Activated naive CD8-positive, alpha-beta T cell treated with anti-CD3 and anti-CD28 coated beads for 36 hours (primary cell): ENCODE data around the gene CABLES1. TPM values are rescaled to one million over a fixed set of nuclear protein-coding genes. Genes with fewer than 3 reads are reported as not detected.
"Not testable (repeated sequence)": the region's sequence is repeated elsewhere in the genome, so short reads cannot be mapped to it uniquely, and the experiment has no call there.

ENCODE experiments used
- DNase-seq: peaks from one replicate; pipeline ENCODE4 v3.0.0; 2021
- H3K27ac Mint-ChIP-seq: one replicate; pipeline ENCODE4 v1.8.0; 2022; ENCODE audit warnings: mild to moderate bottlenecking, moderate library complexity, mixed read lengths
- H3K27me3 Mint-ChIP-seq: one replicate; pipeline ENCODE4 v1.8.0; 2022; ENCODE audit warnings: mild to moderate bottlenecking, mixed read lengths
- H3K36me3 Mint-ChIP-seq: one replicate; pipeline ENCODE4 v1.8.0; 2021; ENCODE audit warnings: mild to moderate bottlenecking, mixed read lengths
- H3K4me1 Mint-ChIP-seq: one replicate; pipeline ENCODE4 v1.8.0; 2021; ENCODE audit warnings: mixed read lengths
- H3K4me3 Mint-ChIP-seq: one replicate; pipeline ENCODE4 v1.8.0; 2022; ENCODE audit warnings: mild to moderate bottlenecking, moderate library complexity, mixed read lengths
- H3K9me3 Mint-ChIP-seq: one replicate; pipeline ENCODE4 v1.8.0; 2022; ENCODE audit warnings: mixed read lengths
- total RNA-seq, 2 experiments: library from RNA; stranded (reverse); gene quantifications; one replicate each; pipeline ENCODE4 v1.2.3, GENCODE V29; 2021

CABLES1 gene
- total RNA-seq, 2 experiments from 2014 or later = 10.0 to 11.8 TPM

DNA sequence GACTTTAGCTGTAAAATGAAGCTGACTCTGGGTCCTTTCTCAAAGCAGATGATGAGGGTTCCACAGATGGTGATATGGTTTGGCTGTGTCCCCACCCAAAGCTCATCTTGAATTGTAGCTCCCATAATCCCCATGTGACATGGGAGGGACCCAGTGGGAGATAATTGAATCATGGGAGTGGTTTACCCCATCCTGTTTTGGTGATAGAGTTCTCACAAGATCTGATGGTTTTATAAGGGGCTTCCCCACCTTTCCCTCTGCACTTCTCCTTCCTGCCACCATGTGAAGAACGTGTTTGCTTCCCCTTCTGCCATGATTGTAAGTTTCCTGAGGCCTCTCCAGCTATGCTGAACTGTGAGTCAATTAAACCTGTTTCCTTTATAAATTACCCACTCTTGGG, 133.8 kb downstream of the CABLES1 start:
- DNase-seq, H3K4me3 Mint-ChIP-seq, H3K27me3 Mint-ChIP-seq: not testable (repeated sequence)
- H3K4me1 Mint-ChIP-seq = peaks cover 17% of the 10 kb centered on the region
- peaks cover 32% of the 10 kb centered on the region for H3K36me3 Mint-ChIP-seq
- peaks cover 25% of the 10 kb centered on the region for H3K9me3 Mint-ChIP-seq
- peak overlapping the region; percentile 67 for H3K27ac Mint-ChIP-seq

DNA sequence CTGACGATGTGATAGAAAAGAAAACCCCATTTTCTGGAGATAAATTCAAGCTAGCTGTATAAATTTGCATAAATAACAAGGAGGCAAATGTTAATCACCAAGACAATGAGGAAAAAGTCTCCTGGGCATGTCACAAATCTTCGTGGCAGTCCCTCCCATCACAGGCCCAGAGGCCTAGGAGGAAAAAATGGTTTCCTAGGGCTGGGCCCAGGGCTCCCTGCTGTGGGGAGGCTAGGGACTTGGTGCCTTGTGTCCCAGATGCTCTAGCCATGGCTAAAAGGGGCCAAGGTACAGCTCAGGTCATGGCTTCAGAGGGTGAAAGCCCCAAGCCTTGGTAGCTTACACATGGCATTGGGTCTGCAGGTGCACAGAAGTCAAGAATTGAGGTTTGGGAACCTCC, 134.6 kb downstream of the CABLES1 start:
- Mint-ChIP-seq H3K4me1 (peaks cover 17% of the 10 kb centered on the region), H3K4me3 (no peak overlapping the region), H3K27ac (no peak overlapping the region), H3K36me3 (peaks cover 32% of the 10 kb centered on the region), H3K27me3 (no peaks in the 10 kb centered on the region), H3K9me3 (peaks cover 25% of the 10 kb centered on the region)
- DNase-seq = no peak

DNA sequence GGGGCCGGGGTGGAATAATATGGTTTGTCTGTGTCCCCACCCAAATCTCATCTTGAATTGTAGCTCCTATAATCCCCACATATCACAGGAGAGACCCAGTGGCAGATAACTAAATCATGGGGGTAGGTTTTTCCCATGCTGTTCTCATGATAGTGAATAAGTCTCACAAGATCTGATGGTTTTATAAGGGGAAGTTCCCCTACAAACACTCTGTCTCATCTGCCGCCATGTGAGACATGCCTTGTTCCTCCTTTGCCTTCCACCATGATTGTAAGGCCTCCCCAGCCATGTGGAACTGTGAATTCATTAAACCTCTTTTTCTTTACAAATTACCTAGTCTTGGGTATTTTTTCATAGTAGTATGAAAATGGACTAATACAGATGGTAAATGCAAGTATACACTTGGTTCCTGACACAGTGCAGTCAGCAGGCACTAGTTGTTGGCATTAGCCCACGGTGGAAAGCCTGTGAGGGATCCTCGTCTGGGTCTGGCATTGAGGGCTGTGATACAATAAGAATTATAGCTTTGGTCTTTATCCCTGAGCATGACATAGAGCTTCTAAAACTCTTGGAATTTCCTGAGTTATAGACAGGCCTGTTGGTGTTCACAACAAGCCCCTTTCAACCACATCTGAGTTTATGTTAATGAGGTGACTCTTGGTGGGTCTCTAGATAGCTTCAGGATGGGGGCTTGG, 135.8 kb downstream of the CABLES1 start:
- H3K4me1 Mint-ChIP-seq = peaks cover 17% of the 10 kb centered on the region
- no peak overlapping the region for H3K4me3 Mint-ChIP-seq
- peaks cover 25% of the 10 kb centered on the region for H3K9me3 Mint-ChIP-seq
- H3K27ac Mint-ChIP-seq = no peak overlapping the region
- peaks cover 32% of the 10 kb centered on the region for H3K36me3 Mint-ChIP-seq
- H3K27me3 Mint-ChIP-seq = no peaks in the 10 kb centered on the region
- no peak for DNase-seq

DNA sequence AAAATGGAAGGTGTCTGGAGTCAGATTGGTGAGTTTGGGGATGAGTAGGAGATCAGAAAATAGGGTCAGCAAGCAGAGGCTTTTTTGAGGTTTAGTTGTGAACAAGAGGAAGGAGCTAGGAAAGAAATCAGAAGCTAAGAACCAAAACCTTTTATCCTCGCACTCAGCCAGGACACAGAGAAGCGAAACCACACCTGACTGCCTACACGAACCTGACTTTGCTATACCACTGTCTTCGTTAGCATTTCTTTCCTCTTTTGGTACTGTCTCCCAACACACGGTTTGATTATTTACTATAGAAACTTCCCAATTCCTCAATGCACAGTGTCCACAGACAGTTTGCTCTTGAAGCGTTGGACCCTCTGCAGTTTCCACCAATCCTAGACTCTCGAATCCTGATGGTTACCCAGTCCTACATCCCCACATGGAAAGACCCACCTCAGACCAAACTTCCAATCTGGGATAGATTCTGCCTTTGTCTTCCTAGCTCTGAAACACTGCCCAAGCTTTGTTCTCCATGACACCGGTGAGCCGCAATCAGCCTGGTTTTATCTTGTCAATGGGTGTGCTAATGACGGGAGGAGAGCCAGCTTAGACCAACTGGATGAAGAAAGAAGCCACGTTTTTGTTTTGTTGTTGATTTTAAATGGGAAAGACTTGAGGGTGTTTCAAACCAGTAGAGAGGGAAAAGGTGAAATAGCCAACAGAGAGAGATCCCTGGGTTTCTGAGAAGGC, 137.4 kb downstream of the CABLES1 start:
- no peak for DNase-seq
- Mint-ChIP-seq H3K27ac (no peak overlapping the region), H3K4me1 (peaks cover 10% of the 10 kb centered on the region), H3K36me3 (peaks cover 39% of the 10 kb centered on the region), H3K27me3 (no peaks in the 10 kb centered on the region), H3K4me3 (no peak overlapping the region), H3K9me3 (peaks cover 29% of the 10 kb centered on the region)

DNA sequence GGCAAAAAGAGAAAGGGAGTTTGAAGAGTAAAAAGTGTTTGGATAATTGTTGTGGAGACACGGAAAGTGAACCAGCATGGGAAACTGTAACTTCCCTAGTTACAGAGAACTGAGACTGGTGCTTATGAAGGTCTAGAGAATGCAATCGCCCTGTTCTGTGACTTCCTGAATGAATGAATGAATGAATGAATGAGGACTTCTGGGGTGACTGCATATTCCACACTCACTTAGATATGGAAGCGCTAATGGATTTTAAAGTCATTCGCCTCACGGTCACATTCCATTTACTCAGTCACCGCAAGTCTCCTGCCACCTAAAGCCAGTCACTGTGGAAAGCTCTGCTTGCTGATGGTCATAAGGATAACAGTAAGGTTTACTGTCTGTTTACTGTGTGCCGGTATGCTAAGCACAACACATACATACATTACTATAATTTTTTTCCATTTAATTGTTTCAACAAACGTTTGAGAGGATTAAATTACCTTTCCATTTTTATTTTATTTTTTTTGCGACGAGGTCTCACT, 138.2 kb downstream of the CABLES1 start:
- Mint-ChIP-seq H3K4me1 (peaks cover 8% of the 10 kb centered on the region), H3K27ac (no peak overlapping the region), H3K27me3 (no peaks in the 10 kb centered on the region), H3K4me3 (no peak overlapping the region), H3K36me3 (peaks cover 38% of the 10 kb centered on the region), H3K9me3 (peaks cover 27% of the 10 kb centered on the region)
- DNase-seq = no peak

DNA sequence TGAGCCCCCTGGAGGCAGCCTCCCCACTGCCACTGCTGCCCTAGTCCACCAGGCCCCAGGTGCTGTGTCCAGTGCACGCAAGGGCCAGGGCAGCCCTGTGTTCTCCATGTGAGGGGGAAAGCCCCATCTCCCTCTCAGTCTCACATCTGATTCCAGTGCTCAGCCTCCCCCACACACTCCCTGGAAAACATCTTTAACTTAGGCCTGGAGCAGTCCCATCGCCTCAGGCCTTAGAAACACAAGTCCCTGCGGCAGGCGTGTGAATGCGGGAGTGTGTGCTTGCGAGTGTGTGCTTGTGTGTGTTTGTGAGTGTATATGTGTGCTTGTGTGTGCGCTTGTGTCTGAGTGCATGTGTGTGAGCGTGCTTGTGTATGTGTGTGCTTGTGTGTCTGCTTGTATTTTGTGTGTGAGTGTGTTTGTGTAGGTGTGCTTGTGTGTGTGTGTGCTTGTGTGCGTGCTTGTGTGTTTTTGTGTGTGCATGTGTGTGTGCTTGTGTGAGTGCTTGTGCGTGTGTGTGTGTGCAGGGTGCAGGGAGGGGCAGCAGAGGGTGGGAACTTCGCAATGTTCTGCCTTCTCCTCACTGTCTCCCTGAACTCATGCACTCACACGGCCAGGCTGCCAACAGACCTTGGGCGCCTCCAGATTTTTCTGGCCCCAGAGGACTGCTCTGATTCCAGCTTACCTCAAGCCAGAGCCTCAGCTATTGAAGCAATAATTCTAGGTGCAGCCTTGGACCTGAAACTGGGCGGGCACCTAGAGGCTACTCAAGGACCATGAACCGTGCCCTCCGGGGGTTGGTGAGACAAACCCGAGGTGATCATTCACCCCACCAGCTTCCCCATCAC, 139.6 kb downstream of the CABLES1 start:
- DNase-seq = no peak
- Mint-ChIP-seq H3K9me3 (peaks cover 20% of the 10 kb centered on the region), H3K27ac (no peak overlapping the region), H3K27me3 (no peaks in the 10 kb centered on the region), H3K4me3 (no peak overlapping the region), H3K36me3 (peaks cover 30% of the 10 kb centered on the region), H3K4me1 (no peaks in the 10 kb centered on the region)

DNA sequence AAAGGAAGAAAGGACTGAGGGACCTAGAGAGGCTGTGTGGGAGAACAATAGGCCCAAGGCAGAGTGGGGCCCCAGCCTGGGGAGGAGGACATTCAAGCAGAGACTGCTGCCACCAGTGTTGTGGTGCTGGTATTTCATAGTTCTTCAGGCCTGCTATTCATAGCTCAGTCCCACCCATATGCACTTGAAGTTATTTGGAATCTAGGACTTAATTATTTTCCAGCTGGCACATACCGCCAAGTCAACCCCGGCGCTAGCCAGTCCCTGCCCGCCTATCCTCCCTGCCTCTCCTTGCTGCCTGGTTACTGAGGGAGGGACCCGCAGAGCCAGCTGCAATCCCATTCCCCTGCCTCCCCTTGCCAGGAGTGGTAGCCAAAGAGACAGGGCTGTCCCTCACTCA, 141.2 kb downstream of the CABLES1 start:
- no peak overlapping the region for H3K27ac Mint-ChIP-seq

DNA sequence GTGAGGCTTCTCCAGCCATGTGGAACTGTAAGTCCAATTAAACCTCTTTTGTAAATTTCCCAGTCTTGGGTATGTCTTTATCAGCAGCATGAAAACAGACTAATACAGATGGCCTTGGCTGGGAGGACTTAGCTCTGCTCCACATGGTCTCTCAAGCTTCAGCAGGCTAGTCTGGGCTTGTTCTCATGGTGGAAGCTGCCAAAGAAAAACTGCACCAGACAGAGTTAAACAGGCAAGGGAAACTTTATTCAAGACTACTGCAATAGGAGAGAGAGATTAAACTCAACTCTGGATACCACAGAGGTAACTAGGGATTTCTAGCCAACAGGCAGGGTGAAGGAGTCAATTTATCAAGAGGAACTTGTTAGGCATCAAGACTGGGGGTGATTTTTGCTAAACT, 142.1 kb downstream of the CABLES1 start:
- Mint-ChIP-seq H3K27me3 (no peaks in the 10 kb centered on the region), H3K4me1 (peaks cover 2% of the 10 kb centered on the region), H3K27ac (no peak overlapping the region), H3K4me3 (no peak overlapping the region), H3K9me3 (peaks cover 9% of the 10 kb centered on the region), H3K36me3 (peaks cover 15% of the 10 kb centered on the region)
- no peak for DNase-seq

More for the DNA sequence above, 141.2 kb downstream of the CABLES1 start:
- Mint-ChIP-seq H3K36me3 (peaks cover 20% of the 10 kb centered on the region), H3K27me3 (no peaks in the 10 kb centered on the region), H3K4me3 (no peak overlapping the region), H3K4me1 (no peaks in the 10 kb centered on the region), H3K9me3 (peaks cover 13% of the 10 kb centered on the region)
- DNase-seq = no peak

DNA sequence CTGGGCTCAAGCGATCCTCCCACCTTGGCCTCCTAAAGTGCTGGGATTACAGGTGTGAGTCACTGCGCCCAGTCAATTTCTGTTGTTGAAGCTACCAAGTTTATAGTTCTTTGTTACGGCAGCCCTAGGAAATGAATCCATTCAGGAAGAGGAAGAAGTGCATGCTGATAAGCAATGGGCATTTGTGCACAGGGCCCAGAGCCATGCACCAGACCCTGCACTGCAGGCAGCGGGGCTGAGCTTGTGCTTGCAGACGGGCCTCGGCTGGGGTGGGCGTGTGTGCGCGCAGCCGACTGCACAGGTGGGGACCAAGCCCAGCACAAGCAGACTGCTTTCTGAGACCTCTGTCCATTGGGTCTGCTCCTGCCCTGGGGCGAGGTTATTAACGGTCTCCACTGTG, 144.6 kb downstream of the CABLES1 start:
- no peaks in the 10 kb centered on the region for H3K27me3 Mint-ChIP-seq
- H3K9me3 Mint-ChIP-seq = peaks cover 7% of the 10 kb centered on the region
- H3K4me1 Mint-ChIP-seq = peaks cover 12% of the 10 kb centered on the region

DNA sequence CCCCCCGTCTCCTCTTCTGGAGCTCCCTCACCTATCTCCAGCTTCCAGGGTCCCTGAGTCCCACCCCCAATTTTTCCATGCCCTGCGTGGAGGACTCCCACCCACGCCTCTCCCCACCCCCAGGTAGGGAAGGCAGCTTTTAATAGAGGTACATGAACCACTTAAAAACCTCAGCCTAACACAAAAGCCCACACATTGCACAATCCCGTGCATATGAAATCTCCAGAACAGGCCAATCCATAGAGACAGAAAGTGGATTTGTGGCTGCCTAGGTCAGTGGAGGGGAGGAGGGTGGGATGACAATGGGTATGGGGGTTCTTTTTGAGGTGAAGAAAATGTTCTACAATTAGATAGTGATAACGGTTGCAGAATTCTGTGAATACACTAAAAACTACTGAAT, 145.6 kb downstream of the CABLES1 start:
- H3K27me3 Mint-ChIP-seq = no peaks in the 10 kb centered on the region
- H3K27ac Mint-ChIP-seq = no peak overlapping the region
- peaks cover 15% of the 10 kb centered on the region for H3K36me3 Mint-ChIP-seq
- no peak overlapping the region for H3K4me3 Mint-ChIP-seq
- DNase-seq = no peak
- peaks cover 7% of the 10 kb centered on the region for H3K9me3 Mint-ChIP-seq
- H3K4me1 Mint-ChIP-seq = peaks cover 13% of the 10 kb centered on the region

More for the DNA sequence above, 144.6 kb downstream of the CABLES1 start:
- H3K36me3 Mint-ChIP-seq = peaks cover 15% of the 10 kb centered on the region
- DNase-seq = no peak
- no peak overlapping the region for H3K4me3 Mint-ChIP-seq
- no peak overlapping the region for H3K27ac Mint-ChIP-seq

DNA sequence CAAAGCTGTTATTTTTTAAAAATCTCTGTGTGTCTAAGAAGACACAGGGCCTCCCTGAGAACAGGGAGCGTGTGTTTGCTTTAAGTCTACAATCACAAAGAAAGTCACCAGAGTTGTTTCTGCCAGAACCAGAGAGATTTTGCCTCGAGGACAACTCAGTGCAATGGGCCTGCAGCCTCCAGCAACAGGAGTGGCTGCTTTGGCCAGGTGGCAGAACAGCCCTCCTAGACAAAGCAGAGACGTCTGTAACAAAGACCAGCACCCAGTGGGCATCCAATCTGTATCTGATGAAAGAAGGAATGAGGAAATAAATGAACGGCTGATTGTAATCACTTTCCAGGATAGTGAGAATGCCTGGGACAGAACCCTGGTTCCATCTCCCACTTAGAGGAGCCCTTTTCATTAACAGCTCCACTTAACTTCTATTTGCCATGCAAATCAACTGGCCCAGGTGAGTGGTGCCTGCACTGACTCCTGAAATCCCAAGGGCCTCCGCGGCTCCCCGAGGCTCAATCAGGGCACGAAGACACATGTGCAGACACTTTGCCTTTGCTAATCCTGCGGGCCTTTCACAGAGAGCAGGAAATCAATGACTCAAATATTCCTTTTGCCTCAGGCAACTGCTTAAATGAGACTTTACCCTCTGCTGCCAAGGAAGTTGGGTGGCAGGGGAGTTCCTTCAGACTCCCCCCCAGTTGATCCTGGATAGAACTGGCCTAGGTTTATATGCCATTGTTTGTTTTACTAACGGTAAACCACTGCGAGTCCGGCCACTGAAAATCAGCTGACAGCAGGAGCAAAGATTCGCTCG, 146.5 kb downstream of the CABLES1 start:
- H3K27me3 Mint-ChIP-seq = no peaks in the 10 kb centered on the region
- no peak for DNase-seq
- H3K9me3 Mint-ChIP-seq = peaks cover 7% of the 10 kb centered on the region
- no peak overlapping the region for H3K4me3 Mint-ChIP-seq
- peaks cover 13% of the 10 kb centered on the region for H3K4me1 Mint-ChIP-seq
- no peak overlapping the region for H3K27ac Mint-ChIP-seq
- peaks cover 14% of the 10 kb centered on the region for H3K36me3 Mint-ChIP-seq

DNA sequence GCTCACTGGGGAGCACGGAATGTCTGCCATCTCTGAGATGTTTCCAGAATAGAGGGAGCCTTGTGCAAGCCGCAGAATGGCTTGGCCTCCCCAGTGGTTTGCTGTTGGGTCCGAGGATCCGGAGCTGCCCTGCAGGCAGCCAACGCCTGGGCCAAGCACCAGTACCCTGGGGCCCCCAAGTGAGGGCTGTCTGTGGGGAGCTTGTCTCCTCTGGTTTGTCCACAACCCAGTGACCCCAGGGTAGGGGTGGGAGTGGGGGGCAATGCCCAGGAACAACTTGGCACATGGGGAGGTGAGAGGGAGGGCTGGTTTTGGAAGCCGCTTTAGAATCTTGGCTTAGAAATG, 147.1 kb downstream of the CABLES1 start:
- H3K27ac Mint-ChIP-seq = no peak overlapping the region

DNA sequence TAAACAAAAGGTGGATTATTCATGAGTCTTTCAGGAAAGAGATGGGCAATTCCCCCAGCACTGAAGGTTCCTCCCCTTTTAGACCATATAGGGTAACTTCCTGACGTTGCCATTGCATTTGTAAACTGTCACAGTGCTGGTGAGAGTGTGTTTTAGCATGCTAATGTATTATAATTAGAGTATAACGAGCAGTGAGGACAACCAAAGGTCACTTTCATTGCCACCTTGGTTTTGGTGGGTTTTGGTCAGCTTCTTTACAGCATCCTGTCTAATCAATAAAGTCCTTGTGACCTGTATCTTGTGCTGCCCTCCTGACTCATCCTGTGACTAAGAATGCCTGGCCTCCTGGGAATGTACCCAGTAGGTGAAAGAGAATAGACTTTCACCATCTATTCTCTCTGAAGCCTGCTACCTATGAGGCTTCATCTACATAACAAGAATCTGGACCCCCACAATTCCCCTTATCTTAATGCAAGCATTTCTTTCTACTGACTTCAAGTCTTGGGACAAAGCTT, 148.7 kb downstream of the CABLES1 start:
- peak; percentile 37 for DNase-seq
- Mint-ChIP-seq H3K36me3 (no peaks in the 10 kb centered on the region), H3K27me3 (no peaks in the 10 kb centered on the region), H3K9me3 (no peaks in the 10 kb centered on the region), H3K27ac (peak overlapping the region; percentile 66), H3K4me1 (peaks cover 13% of the 10 kb centered on the region), H3K4me3 (no peak overlapping the region)

More for the DNA sequence above, 147.1 kb downstream of the CABLES1 start:
- peaks cover 8% of the 10 kb centered on the region for H3K36me3 Mint-ChIP-seq
- H3K4me1 Mint-ChIP-seq = peaks cover 13% of the 10 kb centered on the region
- no peaks in the 10 kb centered on the region for H3K27me3 Mint-ChIP-seq
- DNase-seq = no peak
- H3K4me3 Mint-ChIP-seq = no peak overlapping the region
- H3K9me3 Mint-ChIP-seq = peaks cover 7% of the 10 kb centered on the region

DNA sequence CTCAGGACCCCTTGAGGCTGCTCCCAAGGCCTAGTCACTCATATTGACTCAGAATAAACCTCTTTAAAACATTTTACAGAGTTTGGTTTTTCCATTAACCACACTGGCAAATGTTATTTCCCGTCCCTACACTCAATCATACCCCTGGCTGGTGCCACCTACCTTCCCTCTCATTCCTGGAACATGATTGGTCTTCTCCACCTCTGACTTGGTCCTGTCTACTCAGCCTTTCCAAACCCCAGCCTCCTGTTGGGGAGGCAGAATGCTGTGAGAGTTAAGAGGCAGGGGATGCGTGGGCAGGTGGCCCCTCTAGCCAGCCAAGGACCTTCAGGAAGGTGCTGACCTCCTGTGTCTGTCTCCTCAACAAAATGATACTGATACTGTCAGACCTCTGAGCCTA, 149.3 kb downstream of the CABLES1 start:
- H3K4me3 Mint-ChIP-seq = peak overlapping the region; percentile 39
- H3K9me3 Mint-ChIP-seq = no peaks in the 10 kb centered on the region
- no peaks in the 10 kb centered on the region for H3K36me3 Mint-ChIP-seq
- H3K27ac Mint-ChIP-seq = peak overlapping the region; percentile 66
- no peaks in the 10 kb centered on the region for H3K27me3 Mint-ChIP-seq
- DNase-seq = no peak
- H3K4me1 Mint-ChIP-seq = peaks cover 13% of the 10 kb centered on the region
